ENCODE data around the gene SYNE1. TPM values are rescaled to one million over a fixed set of nuclear protein-coding genes. Genes with fewer than 3 reads are reported as not detected.

Gene SYNE1
- total RNA-seq, 1 experiment from 2014 or later: 23.0 TPM

DNA sequence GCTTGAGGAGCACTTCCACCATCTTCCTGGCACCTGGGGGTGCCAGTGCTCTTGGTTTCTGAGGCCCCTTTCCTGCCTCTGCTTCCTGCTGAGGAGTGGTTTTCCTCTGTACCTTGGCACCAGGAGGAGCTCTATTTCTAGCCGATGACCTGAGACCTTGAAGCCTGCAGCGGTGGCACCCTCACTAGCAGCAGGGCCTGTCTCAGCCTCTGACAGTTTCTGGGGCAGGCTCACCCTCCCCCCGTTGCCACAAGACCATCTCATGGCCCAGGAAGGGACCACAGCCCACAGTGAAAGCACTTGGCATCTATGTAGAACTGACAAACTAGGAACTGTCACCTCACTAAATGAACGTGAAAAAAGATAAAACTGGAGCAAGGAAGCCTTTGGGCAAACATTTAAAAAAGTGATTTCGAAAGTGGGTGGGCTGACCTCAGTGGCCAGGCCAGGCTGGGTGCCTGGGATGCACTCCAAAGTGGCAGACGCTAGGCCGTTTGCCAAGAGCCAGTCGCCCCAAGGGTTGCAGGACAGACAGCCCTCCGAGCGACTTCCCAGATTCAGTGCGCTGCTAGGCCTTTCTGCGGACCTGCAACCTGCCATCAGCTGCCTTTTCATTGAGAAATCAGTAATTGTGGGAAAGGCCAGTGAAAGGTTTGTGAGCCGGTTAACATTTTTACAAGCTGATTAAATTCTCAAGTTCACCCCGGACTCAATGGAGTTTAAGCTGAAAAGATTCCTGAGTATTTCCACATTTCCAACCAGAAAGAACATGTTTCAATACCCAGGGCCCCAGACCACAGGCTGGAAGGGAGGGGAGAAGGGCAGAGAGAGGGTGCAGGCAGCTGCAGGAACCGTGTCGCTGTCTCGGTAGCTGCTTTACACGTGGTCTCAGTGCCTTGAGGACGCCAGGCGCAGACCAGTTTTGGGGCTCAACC is 526.0 kb downstream of the SYNE1 start:
- Mint-ChIP-seq H3K36me3 (ENCODE audit: insufficient read depth, unreplicated experiment) (no peaks in the 10 kb centered on the region), H3K27ac (ENCODE audit: unreplicated experiment) (no peak overlapping the region), H3K27me3 (ENCODE audit: insufficient read depth, unreplicated experiment) (peaks cover 5% of the 10 kb centered on the region), H3K9me3 (ENCODE audit: unreplicated experiment) (no peaks in the 10 kb centered on the region), H3K4me1 (ENCODE audit: low read depth, unreplicated experiment) (no peaks in the 10 kb centered on the region), H3K4me3 (ENCODE audit: unreplicated experiment) (no peak overlapping the region)
- Histone ChIP-seq H3K4me1 (no peaks in the 10 kb centered on the region), H3K4me3 (ENCODE audit: low read depth, low read length) (no peak overlapping the region), H3K27me3 (replicated peaks; ENCODE audit: control insufficient read depth, insufficient read depth, low read length) (no peaks in the 10 kb centered on the region; the same call in 1 of the 2 replicates), H3K36me3 (ENCODE audit: control insufficient read depth, insufficient read depth, low read length) (no peaks in the 10 kb centered on the region), H3K9me3 (no peaks in the 10 kb centered on the region)
- BruUV-seq (replicated peaks): no TSS peak
- no peak for DNase-seq
- ChIA-PET CTCF (no interaction called here), POLR2A (no interaction called here)
- intact Hi-C loops (cut with micrococcal nuclease; ENCODE audit: unreplicated experiment): no loop called here
- TF ChIP-seq, protein P1, sequence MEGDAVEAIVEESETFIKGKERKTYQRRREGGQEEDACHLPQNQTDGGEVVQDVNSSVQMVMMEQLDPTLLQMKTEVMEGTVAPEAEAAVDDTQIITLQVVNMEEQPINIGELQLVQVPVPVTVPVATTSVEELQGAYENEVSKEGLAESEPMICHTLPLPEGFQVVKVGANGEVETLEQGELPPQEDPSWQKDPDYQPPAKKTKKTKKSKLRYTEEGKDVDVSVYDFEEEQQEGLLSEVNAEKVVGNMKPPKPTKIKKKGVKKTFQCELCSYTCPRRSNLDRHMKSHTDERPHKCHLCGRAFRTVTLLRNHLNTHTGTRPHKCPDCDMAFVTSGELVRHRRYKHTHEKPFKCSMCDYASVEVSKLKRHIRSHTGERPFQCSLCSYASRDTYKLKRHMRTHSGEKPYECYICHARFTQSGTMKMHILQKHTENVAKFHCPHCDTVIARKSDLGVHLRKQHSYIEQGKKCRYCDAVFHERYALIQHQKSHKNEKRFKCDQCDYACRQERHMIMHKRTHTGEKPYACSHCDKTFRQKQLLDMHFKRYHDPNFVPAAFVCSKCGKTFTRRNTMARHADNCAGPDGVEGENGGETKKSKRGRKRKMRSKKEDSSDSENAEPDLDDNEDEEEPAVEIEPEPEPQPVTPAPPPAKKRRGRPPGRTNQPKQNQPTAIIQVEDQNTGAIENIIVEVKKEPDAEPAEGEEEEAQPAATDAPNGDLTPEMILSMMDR (IDR thresholded peaks at IDR 0.05; ENCODE audit: insufficient read depth in 1 of 2, low read depth in 1 of 2, low read length in 1 of 2, severe bottlenecking in 1 of 2, unreplicated experiment in 1 of 2): no peak

GRCh38 chr6:152107973-152108372 is 529.2 kb downstream of the SYNE1 start:
- Histone ChIP-seq H3K27me3 (replicated peaks; ENCODE audit: control insufficient read depth, insufficient read depth, low read length) (no peaks in the 10 kb centered on the region), H3K9me3 (no peaks in the 10 kb centered on the region), H3K4me3 (ENCODE audit: low read depth, low read length) (no peak overlapping the region), H3K36me3 (ENCODE audit: control insufficient read depth, insufficient read depth, low read length) (no peaks in the 10 kb centered on the region), H3K4me1 (no peaks in the 10 kb centered on the region)
- ChIA-PET POLR2A (no interaction called here), CTCF (interaction anchor here (0.8 kb wide), 1 partner anchor 38 kb away, joined by 3 read pairs; no protein-coding TSS in a partner anchor)
- Mint-ChIP-seq H3K36me3 (ENCODE audit: insufficient read depth, unreplicated experiment) (no peaks in the 10 kb centered on the region), H3K4me1 (ENCODE audit: low read depth, unreplicated experiment) (no peaks in the 10 kb centered on the region), H3K4me3 (ENCODE audit: unreplicated experiment) (no peak overlapping the region), H3K27me3 (ENCODE audit: insufficient read depth, unreplicated experiment) (peaks cover 5% of the 10 kb centered on the region), H3K27ac (ENCODE audit: unreplicated experiment) (no peak overlapping the region), H3K9me3 (ENCODE audit: unreplicated experiment) (no peaks in the 10 kb centered on the region)
- DNase-seq: no peak
- no TSS peak for BruUV-seq (replicated peaks)
- TF ChIP-seq, protein P1 (IDR thresholded peaks at IDR 0.05; ENCODE audit: insufficient read depth in 1 of 2, low read depth in 1 of 2, low read length in 1 of 2, severe bottlenecking in 1 of 2, unreplicated experiment in 1 of 2): no peak
- intact Hi-C loops (cut with micrococcal nuclease; ENCODE audit: unreplicated experiment): no loop called here

GRCh38 chr6:152100183-152100618 is 537.0 kb downstream of the SYNE1 start:
- no peaks in the 10 kb centered on the region for H3K27me3 ChIP-seq (replicated peaks; ENCODE audit: control insufficient read depth, insufficient read depth, low read length)
- Mint-ChIP-seq H3K4me3 (ENCODE audit: unreplicated experiment) (no peak overlapping the region), H3K27ac (ENCODE audit: unreplicated experiment) (no peak overlapping the region), H3K27me3 (ENCODE audit: insufficient read depth, unreplicated experiment) (no peaks in the 10 kb centered on the region), H3K9me3 (ENCODE audit: unreplicated experiment) (no peaks in the 10 kb centered on the region), H3K36me3 (ENCODE audit: insufficient read depth, unreplicated experiment) (no peaks in the 10 kb centered on the region), H3K4me1 (ENCODE audit: low read depth, unreplicated experiment) (peaks cover under 1% of the 10 kb centered on the region)
- POLR2A ChIA-PET: no interaction called here
- no peak overlapping the region for H3K4me3 ChIP-seq (ENCODE audit: low read depth, low read length)
- 0 out of 2 replicates have a peak, but pooled peaks cover 1% of the 10 kb centered on the region for H3K4me1 ChIP-seq
- DNase-seq: no peak
- no TSS peak for BruUV-seq (replicated peaks)
- TF ChIP-seq, protein P1 (IDR thresholded peaks at IDR 0.05; ENCODE audit: insufficient read depth in 1 of 2, low read depth in 1 of 2, low read length in 1 of 2, severe bottlenecking in 1 of 2, unreplicated experiment in 1 of 2): no peak
- no peaks in the 10 kb centered on the region for H3K36me3 ChIP-seq (ENCODE audit: control insufficient read depth, insufficient read depth, low read length)
- intact Hi-C loops (cut with micrococcal nuclease; ENCODE audit: unreplicated experiment): no loop called here
- CTCF ChIA-PET: no interaction called here
- no peaks in the 10 kb centered on the region for H3K9me3 ChIP-seq

All from Caco-2 (cell line).